Trophoblast cell (in vitro differentiated cells and primary cell): ENCODE results near the gene PTPRJ.

Experiments
- DNase-seq, 2 donors: peaks; one replicate each; pipeline ENCODE4 v3.0.0-alpha.2; 2016
- H2AFZ ChIP-seq: 2 replicates; pipeline ENCODE4 v1.6.1; 2013; ENCODE audit warnings: low read length, moderate library complexity, mild to moderate bottlenecking; ENCODE audit not compliant: insufficient read depth, poor library complexity
- H2AK5ac ChIP-seq: 2 replicates; pipeline ENCODE4 v1.6.1; 2013; ENCODE audit warnings: mild to moderate bottlenecking, low read length
- H2BK120ac ChIP-seq: 2 replicates; pipeline ENCODE4 v1.6.1; 2013; ENCODE audit warnings: low read length, mild to moderate bottlenecking, moderate library complexity; ENCODE audit not compliant: insufficient read depth, poor library complexity
- H2BK12ac ChIP-seq: 2 replicates; pipeline ENCODE4 v1.6.1; 2013; ENCODE audit warnings: mild to moderate bottlenecking, low read length, moderate library complexity
- H2BK5ac ChIP-seq: 2 replicates; pipeline ENCODE4 v1.6.1; 2013; ENCODE audit warnings: low read length, low read depth, moderate library complexity, mild to moderate bottlenecking; ENCODE audit not compliant: poor library complexity
- H3K14ac ChIP-seq: 2 replicates; pipeline ENCODE4 v1.6.1; 2013; ENCODE audit warnings: mild to moderate bottlenecking, low read length
- H3K18ac ChIP-seq: 2 replicates; pipeline ENCODE4 v1.6.1; 2013; ENCODE audit warnings: mild to moderate bottlenecking, low read length
- H3K23ac ChIP-seq: 2 replicates; pipeline ENCODE4 v1.6.1; 2013; ENCODE audit warnings: low read length
- H3K27ac ChIP-seq: 2 replicates; pipeline ENCODE4 v1.5.1; 2013; ENCODE audit warnings: low read depth, mild to moderate bottlenecking, inconsistent platforms, low read length, moderate library complexity
- H3K27me3 ChIP-seq: 2 replicates; pipeline ENCODE4 v1.6.1; 2013; ENCODE audit warnings: inconsistent platforms, mild to moderate bottlenecking, low read length, moderate library complexity; ENCODE audit not compliant: insufficient read depth
- H3K36me3 ChIP-seq, 2 experiments: 1 replicate in 1 of 2; 2 replicates in 1 of 2; pipeline ENCODE4 v1.6.1; 2013; ENCODE audit warnings: low read length in 2 of 2, mild to moderate bottlenecking in 2 of 2, moderate library complexity in 1 of 2; ENCODE audit not compliant: insufficient read depth in 2 of 2, control insufficient read depth in 1 of 2
- H3K4ac ChIP-seq: 2 replicates; pipeline ENCODE4 v1.6.1; 2013; ENCODE audit warnings: low read depth, mild to moderate bottlenecking, low read length, moderate library complexity
- H3K4me1 ChIP-seq, 2 experiments: 1 replicate in 1 of 2; 2 replicates in 1 of 2; pipeline ENCODE4 v1.6.1; 2013; ENCODE audit warnings: low read length in 2 of 2, mild to moderate bottlenecking in 2 of 2, moderate library complexity in 1 of 2; ENCODE audit not compliant: insufficient read depth in 2 of 2, control insufficient read depth in 1 of 2
- H3K4me2 ChIP-seq: 2 replicates; pipeline ENCODE4 v1.6.1; 2013; ENCODE audit warnings: inconsistent platforms, mild to moderate bottlenecking, low read length, moderate library complexity
- H3K4me3 ChIP-seq: 2 replicates; pipeline ENCODE4 v1.5.1; 2013; ENCODE audit warnings: mild to moderate bottlenecking, low read depth, low read length, inconsistent platforms
- H3K79me1 ChIP-seq: one replicate; pipeline ENCODE4 v1.6.1; 2013; ENCODE audit warnings: low read length
- H3K79me2 ChIP-seq: 2 replicates; pipeline ENCODE4 v1.6.1; 2013; ENCODE audit warnings: low read length, mild to moderate bottlenecking; ENCODE audit not compliant: control insufficient read depth, insufficient read depth, poor library complexity
- H3K9ac ChIP-seq: 2 replicates; pipeline ENCODE4 v1.6.1; 2013; ENCODE audit warnings: mild to moderate bottlenecking, low read length
- H3K9me3 ChIP-seq: 2 replicates; pipeline ENCODE4 v1.6.1; 2013; ENCODE audit warnings: low read depth, mild to moderate bottlenecking, control low read depth, inconsistent platforms, low read length; ENCODE audit not compliant: insufficient read depth
- H4K12ac ChIP-seq: 2 replicates; pipeline ENCODE4 v1.6.1; 2013; ENCODE audit warnings: low read depth, mild to moderate bottlenecking, low read length, moderate library complexity
- H4K8ac ChIP-seq: 2 replicates; pipeline ENCODE4 v1.6.1; 2013; ENCODE audit warnings: low read depth, mild to moderate bottlenecking, low read length, moderate library complexity
- H4K91ac ChIP-seq: one replicate; pipeline ENCODE4 v1.6.1; 2013; ENCODE audit warnings: low read depth, mild to moderate bottlenecking, low read length, moderate library complexity
- WGBS: extraction: QIAGEN DNeasy Blood & Tissue Kit; methylation state at CpG from one replicate; pipeline ENCODE4 v1.1.7; 2013; ENCODE audit warnings: missing lambda C conversion rate; ENCODE audit not compliant: insufficient read length, insufficient coverage; ENCODE audit errors: extremely low coverage; 5-methylcytosine and 5-hydroxymethylcytosine counted together

PTPRJ gene

GRCh38 chr11:48050304-48050703, 69.9 kb downstream of the PTPRJ start:
- Histone ChIP-seq H4K8ac (no peak overlapping the region), H3K4me2 (peak overlapping the region; percentile 53), H3K18ac (no peak overlapping the region), H2BK5ac (no peak overlapping the region), H3K23ac (no peak overlapping the region), H2AFZ (no peak overlapping the region), H3K79me2 (peaks cover 2% of the 10 kb centered on the region), H3K27ac (peak overlapping the region; percentile 79), H4K91ac (no peak overlapping the region), H2AK5ac (no peak overlapping the region), H3K14ac (no peak overlapping the region), H3K27me3 (no peaks in the 10 kb centered on the region), H3K4me3 (no peak overlapping the region), H3K36me3 (no peaks in the 10 kb centered on the region), H3K9ac (no peak overlapping the region), H4K12ac (no peak overlapping the region), H3K9me3 (no peaks in the 10 kb centered on the region), H3K79me1 (peaks cover 11% of the 10 kb centered on the region), H2BK12ac (no peak overlapping the region), H2BK120ac (peak overlapping the region; percentile 46), H3K4me1 (peaks cover 31 to 41% of the 10 kb centered on the region in 2 experiments), H3K4ac (no peak overlapping the region)
- no peak for DNase-seq
- no CpG with 5 or more reads among the region's 3 CpGs for WGBS

GRCh38 chr11:48051217-48051830, 71.0 kb downstream of the PTPRJ start:
- no CpG with 5 or more reads among the region's 7 CpGs for WGBS
- H3K9ac ChIP-seq = no peak overlapping the region
- H3K4ac ChIP-seq = no peak overlapping the region
- peak overlapping the region; percentile 14 for H3K27ac ChIP-seq
- no peak overlapping the region for H3K4me3 ChIP-seq
- no peak overlapping the region for H4K8ac ChIP-seq
- no peaks in the 10 kb centered on the region for H3K36me3 ChIP-seq
- H2BK5ac ChIP-seq = no peak overlapping the region
- H2BK12ac ChIP-seq = peak overlapping the region; percentile 56
- H3K14ac ChIP-seq = no peak overlapping the region
- H3K27me3 ChIP-seq = no peaks in the 10 kb centered on the region
- no peak overlapping the region for H3K23ac ChIP-seq
- no peak overlapping the region for H2BK120ac ChIP-seq
- H3K9me3 ChIP-seq = no peaks in the 10 kb centered on the region
- H3K79me1 ChIP-seq = peaks cover 11% of the 10 kb centered on the region
- H2AFZ ChIP-seq = no peak overlapping the region
- H3K79me2 ChIP-seq = peaks cover 2% of the 10 kb centered on the region
- no peak overlapping the region for H3K4me2 ChIP-seq
- H4K91ac ChIP-seq = peak overlapping the region; percentile 49
- no peak overlapping the region for H2AK5ac ChIP-seq
- H3K18ac ChIP-seq = peak overlapping the region; percentile 85
- DNase-seq = peak in 1 of 2 donors; percentile 46
- peaks cover 36 to 47% of the 10 kb centered on the region in 2 experiments for H3K4me1 ChIP-seq
- no peak overlapping the region for H4K12ac ChIP-seq

DNA sequence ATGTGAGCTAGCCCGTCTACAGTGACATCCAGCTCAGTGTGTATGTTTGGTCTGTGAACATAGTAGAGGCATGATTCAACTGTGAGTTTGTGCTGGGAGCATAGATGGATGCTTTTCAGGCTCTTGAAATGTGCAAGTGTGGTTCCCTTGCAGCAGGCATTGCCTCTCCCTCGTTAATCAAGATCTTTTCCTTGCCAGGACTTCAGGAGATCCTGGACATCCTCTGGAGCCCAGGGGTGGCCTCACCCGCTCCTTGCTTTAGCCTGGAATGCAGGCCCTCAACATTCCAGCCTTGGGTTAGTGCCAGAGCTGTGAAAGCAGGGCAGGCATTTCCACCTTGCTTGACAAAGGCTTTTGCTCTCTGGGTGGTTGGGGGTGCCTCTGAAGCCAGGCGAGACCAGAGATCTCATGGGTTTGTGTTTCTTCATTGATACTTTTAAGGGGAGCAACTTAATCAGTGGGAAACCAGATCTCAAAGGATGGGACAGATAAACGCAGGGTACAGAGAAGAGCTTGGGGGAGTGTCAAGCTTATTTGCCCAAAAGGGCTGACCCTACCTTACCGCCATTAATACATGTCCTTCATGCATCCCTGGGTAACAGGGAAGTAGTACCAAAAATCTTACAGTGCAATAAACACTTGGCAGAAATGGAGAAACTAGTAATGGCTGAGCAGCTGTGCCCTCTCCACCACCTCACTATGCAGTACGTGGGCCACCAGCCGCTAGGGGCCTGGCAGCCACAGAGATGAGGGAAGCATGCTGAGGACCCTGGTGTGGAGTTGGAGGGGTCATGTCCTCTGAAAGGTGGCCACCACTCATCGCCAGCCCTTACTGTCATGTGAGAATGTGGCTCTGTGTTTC, 72.1 kb downstream of the PTPRJ start:
- no peak overlapping the region for H3K23ac ChIP-seq
- no CpG with 5 or more reads among the region's 9 CpGs for WGBS
- no peaks in the 10 kb centered on the region for H3K36me3 ChIP-seq
- peak overlapping the region; percentile 6 for H3K14ac ChIP-seq
- H3K9me3 ChIP-seq = no peaks in the 10 kb centered on the region
- peaks cover 34 to 49% of the 10 kb centered on the region in 2 experiments for H3K4me1 ChIP-seq
- peak; percentile 81 to 86 for DNase-seq
- H2BK12ac ChIP-seq = peak overlapping the region; percentile 32
- no peak overlapping the region for H4K8ac ChIP-seq
- H3K4ac ChIP-seq = no peak overlapping the region
- peaks cover 2% of the 10 kb centered on the region for H3K79me2 ChIP-seq
- H2AFZ ChIP-seq = no peak overlapping the region
- no peak overlapping the region for H3K4me3 ChIP-seq
- no peaks in the 10 kb centered on the region for H3K27me3 ChIP-seq
- H3K4me2 ChIP-seq = peak overlapping the region; percentile 30
- H3K9ac ChIP-seq = no peak overlapping the region
- peak overlapping the region; percentile 24 for H3K18ac ChIP-seq
- peak overlapping the region; percentile 66 for H3K27ac ChIP-seq
- H3K79me1 ChIP-seq = peaks cover 11% of the 10 kb centered on the region
- H4K91ac ChIP-seq = peak overlapping the region; percentile 49
- H2AK5ac ChIP-seq = no peak overlapping the region
- H4K12ac ChIP-seq = no peak overlapping the region
- H2BK120ac ChIP-seq = peak overlapping the region; percentile 36
- H2BK5ac ChIP-seq = peak overlapping the region; percentile 10

- no peak overlapping the region for H2BK120ac ChIP-seq
Observed at GRCh38 chr11:48054994-48055291, 74.6 kb downstream of the PTPRJ start.

More at GRCh38 chr11:48054994-48055291, 74.6 kb downstream of the PTPRJ start:
- Histone ChIP-seq H3K79me1 (peaks cover 4% of the 10 kb centered on the region), H2BK12ac (no peak overlapping the region), H3K9ac (no peak overlapping the region), H3K4ac (no peak overlapping the region), H3K9me3 (no peaks in the 10 kb centered on the region), H2AFZ (no peak overlapping the region), H3K23ac (no peak overlapping the region), H3K27me3 (no peaks in the 10 kb centered on the region), H4K12ac (no peak overlapping the region), H3K14ac (no peak overlapping the region), H2BK5ac (no peak overlapping the region), H3K4me2 (no peak overlapping the region), H3K36me3 (no peaks in the 10 kb centered on the region), H3K27ac (no peak overlapping the region), H3K4me1 (peaks cover 21 to 35% of the 10 kb centered on the region in 2 experiments), H2AK5ac (no peak overlapping the region), H3K79me2 (no peaks in the 10 kb centered on the region), H3K4me3 (no peak overlapping the region), H4K91ac (no peak overlapping the region), H4K8ac (no peak overlapping the region), H3K18ac (no peak overlapping the region)
- no CpG with 5 or more reads among the region's 1 CpG for WGBS
- no peak for DNase-seq
